Activated CD8-positive, alpha-beta T cell treated with anti-CD3 and anti-CD28 coated beads for 36 hours (primary cell): ENCODE results near the gene PTPRK. TPM values are rescaled to one million over a fixed set of nuclear protein-coding genes. Genes with fewer than 3 reads are reported as not detected.

Experiments used
- ATAC-seq: fragments of 200-7000 bp; cut with Tn5 transposase; one replicate; pipeline ENCODE4 v1.10.0; 2021; ENCODE audit warnings: mild to moderate bottlenecking, moderate library complexity
- CTCF ChIA-PET: fragments of 350-600 bp; sonication (Branson Sonifier 250); formaldehyde crosslinking; loops from one replicate; lab custom pipeline; 2021; ENCODE audit warnings: antibody characterized with exemption; lab: Charles Lee
- POLR2A ChIA-PET: fragments of 350-600 bp; sonication (Branson Sonifier 250); formaldehyde crosslinking; loops from one replicate; lab custom pipeline; 2021; ENCODE audit warnings: antibody characterized with exemption; lab: Charles Lee
- DNase-seq: peaks from one replicate; pipeline ENCODE4 v3.0.0-alpha.2; 2020
- H3K27ac Mint-ChIP-seq: one replicate; pipeline ENCODE4 v1.8.0; 2021; ENCODE audit warnings: mild to moderate bottlenecking, mixed read lengths
- H3K27me3 Mint-ChIP-seq: one replicate; pipeline ENCODE4 v1.8.0; 2021; ENCODE audit warnings: mixed read lengths
- H3K36me3 Mint-ChIP-seq: one replicate; pipeline ENCODE4 v1.8.0; 2021; ENCODE audit warnings: low read depth, mixed read lengths
- H3K4me1 Mint-ChIP-seq: one replicate; pipeline ENCODE4 v1.8.0; 2021; ENCODE audit warnings: low read depth, mixed read lengths
- H3K4me3 Mint-ChIP-seq: one replicate; pipeline ENCODE4 v1.8.0; 2021; ENCODE audit warnings: mild to moderate bottlenecking, moderate library complexity, mixed read lengths
- H3K9me3 Mint-ChIP-seq: one replicate; pipeline ENCODE4 v1.8.0; 2021; ENCODE audit warnings: mixed read lengths
- CTCF ChIP-seq: fragments of 200-600 bp; IDR thresholded peaks from one replicate; pipeline ENCODE4 v1.8.0; 2022; ENCODE audit warnings: antibody characterized with exemption, mild to moderate bottlenecking
- intact Hi-C: fragments of 100-400 bp; cut with micrococcal nuclease; formaldehyde crosslinking; loops from one replicate; pipeline ENCODE4 v1.10.0; 2022
- total RNA-seq, 2 experiments: library from RNA; stranded (reverse); gene quantifications; one replicate each; pipeline ENCODE4 v1.2.3, GENCODE V29; 2021

The PTPRK gene
- total RNA-seq, 2 experiments from 2014 or later: 7.7 to 8.9 TPM

- no peak overlapping the region for H3K27ac Mint-ChIP-seq
- ChIA-PET POLR2A (interaction anchor here (0.8 kb wide), 1 partner anchor 1052 kb away, joined by 3 read pairs; no protein-coding TSS in a partner anchor), CTCF (no interaction called here)
- H3K36me3 Mint-ChIP-seq: no peaks in the 10 kb centered on the region
- no peaks in the 10 kb centered on the region for H3K4me1 Mint-ChIP-seq
- intact Hi-C loops: no loop called here
- TF ChIP-seq CTCF: no peak
- no peaks in the 10 kb centered on the region for H3K9me3 Mint-ChIP-seq
- no peak for DNase-seq
- H3K27me3 Mint-ChIP-seq: peaks cover 3% of the 10 kb centered on the region
- H3K4me3 Mint-ChIP-seq: no peak overlapping the region
- ATAC-seq: no peak
Measured at GRCh38 chr6:128493877-128494276, 26.5 kb downstream of the PTPRK start.

GRCh38 chr6:128492386-128492785 is 28.0 kb downstream of the PTPRK start:
- DNase-seq: no peak
- no peak for ATAC-seq
- POLR2A ChIA-PET: no interaction called here
- intact Hi-C loops: no loop called here
- CTCF ChIA-PET: no interaction called here
- H3K4me1 Mint-ChIP-seq: no peaks in the 10 kb centered on the region
- H3K4me3 Mint-ChIP-seq: no peak overlapping the region
- H3K27me3 Mint-ChIP-seq: peaks cover 3% of the 10 kb centered on the region
- no peaks in the 10 kb centered on the region for H3K9me3 Mint-ChIP-seq
- no peak for TF ChIP-seq CTCF
- H3K27ac Mint-ChIP-seq: no peak overlapping the region
- H3K36me3 Mint-ChIP-seq: no peaks in the 10 kb centered on the region

- ChIA-PET CTCF (no interaction called here), POLR2A (no interaction called here)
- ATAC-seq (no peak), DNase-seq (no peak)
- TF ChIP-seq CTCF: no peak
- Mint-ChIP-seq H3K4me3 (peak overlapping the region; percentile 42), H3K36me3 (no peaks in the 10 kb centered on the region), H3K27me3 (peaks cover 3% of the 10 kb centered on the region), H3K27ac (no peak overlapping the region), H3K9me3 (no peaks in the 10 kb centered on the region), H3K4me1 (no peaks in the 10 kb centered on the region)
- intact Hi-C loops: no loop called here
Measured at GRCh38 chr6:128491610-128492206, 28.7 kb downstream of the PTPRK start.

GRCh38 chr6:128491100-128491581 is 29.3 kb downstream of the PTPRK start:
- H3K36me3 Mint-ChIP-seq: no peaks in the 10 kb centered on the region

More at GRCh38 chr6:128491100-128491581, 29.3 kb downstream of the PTPRK start:
- Mint-ChIP-seq H3K4me3 (no peak overlapping the region), H3K9me3 (no peaks in the 10 kb centered on the region), H3K27me3 (peaks cover 3% of the 10 kb centered on the region), H3K4me1 (no peaks in the 10 kb centered on the region), H3K27ac (no peak overlapping the region)
- POLR2A ChIA-PET: no interaction called here
- intact Hi-C loops: no loop called here
- DNase-seq (no peak), ATAC-seq (no peak)
- TF ChIP-seq CTCF: no peak
- CTCF ChIA-PET: no interaction called here
